GM18868 (cell line): ENCODE measurements around the gene HECW1.
A peak's percentile ranks its signal among the peaks of the same experiment; 100 is the strongest.
"Not testable (repeated sequence)": the region's sequence is repeated elsewhere in the genome, so short reads cannot be mapped to it uniquely, and the experiment has no call there.

Experiments
- ATAC-seq: cut with Tn5 transposase; IDR thresholded peaks from one replicate; pipeline ENCODE4 v1.9.1; 2021; ENCODE audit warnings: mild to moderate bottlenecking, moderate library complexity; ENCODE audit not compliant: unreplicated experiment

HECW1 gene

DNA sequence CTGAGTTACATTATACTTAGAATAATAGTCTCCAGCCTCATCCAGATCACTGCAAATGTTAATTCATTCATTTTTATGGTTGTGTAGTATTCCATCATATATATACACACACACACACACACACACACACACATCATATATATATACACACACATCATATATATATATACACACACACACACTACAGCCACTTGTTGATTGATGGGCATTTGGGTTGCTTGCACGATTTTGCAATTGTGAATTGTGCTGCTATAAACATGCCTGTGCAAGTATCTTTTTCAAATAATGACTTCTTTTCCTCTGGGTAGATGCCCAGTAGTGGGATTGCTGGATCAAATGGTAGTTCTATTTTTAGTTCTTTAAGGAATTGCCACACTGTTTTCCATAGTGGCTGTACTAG is 233.2 kb downstream of the HECW1 start:
- ATAC-seq, result not testable (repeated sequence)

DNA sequence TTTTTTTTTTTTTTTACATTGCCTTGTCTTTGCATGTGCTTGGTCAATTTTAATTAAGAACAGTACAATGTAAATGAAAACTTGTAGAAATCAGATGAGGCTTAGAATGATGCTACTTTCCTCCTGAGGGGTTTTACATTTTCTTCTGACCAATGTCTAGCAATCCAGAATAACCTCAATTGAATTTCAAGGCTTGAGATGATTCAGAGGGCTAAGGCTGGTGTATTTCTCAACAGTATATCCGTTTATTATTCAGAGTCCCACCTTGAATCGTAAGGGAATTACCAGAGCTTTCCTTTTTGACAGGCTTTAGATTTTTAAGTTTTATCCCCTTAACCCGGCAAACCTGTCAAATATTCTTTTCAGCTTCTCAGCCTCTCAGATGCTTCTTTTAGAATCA is 239.2 kb downstream of the HECW1 start:
- ATAC-seq, result no peak

DNA sequence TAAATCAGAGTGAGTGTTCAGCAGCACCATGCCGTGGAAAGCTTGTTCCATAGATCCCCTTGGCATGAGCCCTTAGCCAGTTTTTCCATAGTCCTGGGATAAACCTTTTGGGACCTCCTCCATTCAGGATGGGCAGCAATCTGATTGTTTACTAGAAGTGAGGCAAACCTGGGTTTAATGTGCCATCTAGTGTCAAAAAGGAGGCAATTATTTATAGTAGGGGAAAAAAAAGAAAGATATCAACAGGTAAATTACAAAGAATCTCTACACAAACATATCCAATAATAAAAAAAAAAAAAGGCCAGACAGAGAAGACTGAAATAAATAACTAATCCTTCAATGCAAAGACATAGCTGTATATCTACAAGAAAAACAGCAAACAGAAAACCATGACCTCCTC is 241.5 kb downstream of the HECW1 start:
- no peak for ATAC-seq

DNA sequence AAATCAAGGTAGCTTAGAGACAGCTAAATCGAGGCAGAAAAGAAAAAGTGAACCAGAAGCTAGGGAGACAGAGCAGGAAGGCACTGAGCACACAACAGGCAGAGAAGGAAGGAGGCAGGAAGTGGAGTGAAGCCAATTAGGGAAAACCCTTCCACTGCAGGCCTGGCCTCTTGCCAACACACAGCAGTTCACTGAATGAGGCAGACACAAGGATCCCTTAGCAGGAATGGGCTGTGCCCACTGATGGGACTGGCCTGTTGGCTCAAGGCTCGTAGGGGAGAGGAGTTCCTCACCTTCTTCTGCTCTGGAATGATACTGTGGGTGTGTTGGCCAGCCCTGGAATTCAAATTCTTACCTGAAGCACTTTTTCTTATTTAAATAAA is 250.2 kb downstream of the HECW1 start:
- ATAC-seq, result peak; percentile 24

DNA sequence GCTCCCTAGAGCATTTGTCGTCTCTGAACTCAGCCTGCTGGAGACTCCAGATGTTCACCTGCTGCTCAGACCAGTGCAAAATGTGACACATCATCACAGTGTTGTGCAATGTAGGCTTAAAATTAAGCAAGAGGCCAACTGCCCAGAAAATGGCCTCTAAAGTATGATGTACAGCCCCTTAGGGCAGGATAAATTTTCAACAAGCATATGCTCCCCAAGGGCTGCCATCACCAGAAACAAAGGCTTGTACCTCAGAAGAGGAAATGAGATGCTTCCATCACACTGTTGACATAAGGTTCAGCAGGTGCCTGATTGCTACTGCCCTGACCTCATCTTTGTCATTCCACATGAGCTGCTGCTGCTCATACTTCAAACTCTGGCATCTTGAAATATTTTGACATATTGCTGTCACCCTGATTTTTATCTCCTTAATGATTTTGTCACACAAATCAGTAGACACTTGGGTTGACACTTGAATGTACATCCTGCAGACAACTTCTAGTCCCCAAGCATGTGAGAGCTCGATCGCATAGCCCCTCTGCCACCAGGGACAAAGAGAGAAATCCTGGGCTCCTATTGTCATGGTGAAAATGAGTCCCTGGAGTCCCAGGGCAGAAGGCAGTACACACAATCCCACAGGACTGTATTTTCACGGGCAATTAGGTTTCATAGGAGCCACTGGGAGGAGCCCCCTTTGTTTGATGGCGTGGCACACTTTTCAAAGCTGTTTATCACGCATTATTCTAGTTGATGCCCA is 250.8 kb downstream of the HECW1 start:
- peak; percentile 65 for ATAC-seq

DNA sequence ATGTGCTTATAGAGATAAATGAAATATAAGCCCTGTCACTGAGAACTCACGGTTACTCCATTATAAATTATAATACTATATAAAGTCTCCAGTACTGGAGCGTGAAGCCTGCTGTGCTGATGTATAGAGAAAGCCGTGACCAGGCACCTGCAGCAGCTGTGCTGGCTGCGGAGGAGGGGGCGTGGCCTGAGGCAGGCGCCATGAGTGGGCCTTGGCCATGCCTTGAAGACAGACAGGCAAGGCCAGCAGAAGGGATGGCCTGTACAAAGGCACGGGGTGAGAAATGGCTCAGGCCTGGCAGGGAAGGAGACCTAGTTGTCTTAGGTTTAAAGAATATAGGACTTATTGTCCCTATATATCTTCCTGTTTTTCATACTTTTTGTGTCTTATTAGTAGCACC is 251.9 kb downstream of the HECW1 start:
- ATAC-seq, result no peak

DNA sequence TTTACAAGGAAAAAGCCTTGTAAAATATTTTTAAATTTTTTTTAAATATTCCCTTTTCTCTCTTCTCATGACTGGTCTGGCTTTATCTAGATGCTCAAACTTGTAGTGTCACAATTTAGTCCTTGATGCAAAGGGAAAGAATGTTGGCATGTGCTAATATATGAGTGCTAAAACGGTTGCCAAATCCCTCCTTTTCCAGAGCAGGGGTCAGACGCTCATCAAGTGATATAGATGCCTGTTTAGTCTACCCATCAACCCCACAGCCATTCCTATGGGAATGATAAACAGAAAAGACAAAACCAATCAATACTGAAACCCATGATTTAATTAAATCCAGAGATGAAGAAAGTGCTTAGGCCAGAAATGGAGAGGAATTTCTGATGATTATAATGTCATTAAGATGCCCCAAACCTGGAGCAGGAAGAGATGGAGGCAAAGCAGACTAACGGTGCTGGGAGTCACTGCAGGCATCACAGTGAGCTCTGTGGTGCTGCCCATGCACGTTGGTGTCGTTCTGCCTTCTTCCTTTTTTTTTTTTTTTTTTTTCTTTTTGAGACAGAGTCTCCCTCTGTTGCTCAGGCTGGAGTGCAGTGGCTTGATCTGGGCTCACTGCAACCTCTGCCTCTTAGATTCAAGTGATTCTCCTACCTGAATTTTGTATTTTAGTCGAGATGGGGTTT is 260.4 kb downstream of the HECW1 start:
- no peak for ATAC-seq

DNA sequence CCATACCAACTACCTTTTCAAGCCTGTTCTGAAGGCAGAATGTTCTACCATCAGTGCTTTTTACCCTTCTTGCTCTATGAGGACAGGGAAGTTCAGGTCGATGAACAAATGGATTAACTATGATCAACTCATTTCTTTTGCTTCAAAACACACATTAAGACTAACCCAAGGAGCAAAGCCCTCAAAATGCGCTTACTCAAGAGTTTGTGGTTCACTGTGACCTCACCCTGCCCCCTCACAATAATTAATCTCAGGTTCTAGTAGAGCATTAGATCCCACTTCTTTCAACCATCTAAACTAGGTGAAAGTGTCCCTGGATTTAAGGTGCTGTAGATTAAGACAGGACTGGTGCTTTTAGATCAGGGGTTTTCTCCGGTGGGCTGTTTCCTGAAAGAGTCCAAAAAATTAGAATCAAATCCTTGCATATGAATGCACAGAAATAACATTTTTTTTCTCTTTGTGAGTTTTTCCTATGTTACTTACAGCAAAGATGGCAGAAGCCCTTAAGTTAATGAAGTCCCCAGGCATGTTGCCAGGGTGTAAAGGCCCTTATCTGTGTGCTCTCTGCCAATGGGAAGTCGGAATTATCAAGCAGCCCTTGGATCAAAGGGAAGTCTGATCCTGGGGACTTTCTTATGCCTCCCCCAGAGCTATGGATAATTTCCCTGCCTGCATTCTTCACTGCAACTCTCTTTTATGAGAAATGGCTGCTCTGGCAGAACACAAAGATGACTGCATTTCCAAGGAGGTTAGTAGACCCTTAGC is 264.9 kb downstream of the HECW1 start:
- no peak for ATAC-seq

DNA sequence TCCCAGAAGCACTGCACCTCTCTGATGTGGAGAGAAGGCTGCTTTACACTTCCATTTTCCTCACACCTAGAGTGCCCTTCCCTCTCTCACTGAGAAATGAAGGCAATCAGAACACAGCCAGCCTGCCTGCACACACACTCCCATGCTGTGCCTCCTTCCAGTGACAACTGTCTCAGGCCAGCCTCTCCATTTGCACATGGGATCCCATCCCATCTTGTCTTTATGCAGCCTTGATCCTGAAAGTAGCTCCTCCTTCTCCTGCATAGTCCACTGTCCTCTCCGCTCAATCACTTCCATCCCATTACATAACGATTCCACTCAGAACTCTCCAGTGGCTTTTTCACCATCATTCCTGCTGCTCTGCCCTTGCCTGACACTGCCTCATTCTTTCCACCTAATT is 266.8 kb downstream of the HECW1 start:
- no peak for ATAC-seq

DNA sequence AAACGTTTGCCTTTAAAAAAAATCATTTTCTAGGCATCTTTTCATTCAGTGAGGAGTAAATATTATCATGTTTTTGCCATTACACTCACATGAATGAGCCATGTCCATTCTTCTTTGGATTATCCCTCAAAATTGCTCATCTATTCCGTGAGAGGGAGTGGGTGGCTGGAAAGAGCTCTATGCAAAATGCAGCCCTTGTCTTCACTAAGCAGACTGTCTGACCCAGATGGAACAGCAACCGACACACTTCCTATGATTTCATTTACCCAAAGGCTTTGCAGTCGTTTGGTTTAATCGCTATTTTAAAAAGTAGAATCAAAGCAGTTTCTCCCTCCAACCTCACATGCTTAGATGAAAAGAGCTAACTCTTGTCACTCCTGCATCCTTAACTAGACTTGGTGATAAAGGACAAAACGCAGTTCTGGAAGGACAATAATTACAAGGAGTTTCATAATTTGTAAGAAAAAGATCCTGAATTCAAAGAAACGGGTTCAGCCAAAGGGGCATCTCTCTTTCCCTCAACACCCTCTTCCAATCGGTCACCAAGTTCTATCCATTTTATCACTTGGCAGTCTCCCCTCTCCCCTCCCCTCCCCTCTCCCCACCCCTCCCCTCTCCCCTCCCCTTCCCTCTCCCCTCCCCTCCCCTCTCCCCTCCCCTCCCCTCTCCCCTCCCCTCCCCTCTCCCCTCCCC is 272.3 kb downstream of the HECW1 start:
- ATAC-seq, result no peak

DNA sequence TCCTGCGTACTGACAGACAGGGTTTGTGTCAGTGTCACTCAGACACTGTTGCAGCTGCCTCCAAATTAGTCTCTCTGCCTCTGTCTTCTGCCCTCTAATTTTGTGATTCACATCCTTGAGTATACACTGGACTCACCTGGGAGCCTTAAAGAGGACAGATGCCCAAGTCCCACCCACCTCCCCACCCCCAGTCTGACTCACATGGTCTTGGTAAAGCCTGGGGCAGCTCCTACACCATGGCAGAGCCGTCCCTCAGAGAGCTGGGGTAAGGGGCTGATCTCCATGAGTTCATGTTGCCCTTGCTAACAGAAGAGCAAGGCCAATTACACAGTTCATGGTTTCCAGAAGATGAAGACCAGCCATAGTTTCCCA is 272.8 kb downstream of the HECW1 start:
- ATAC-seq, result no peak

DNA sequence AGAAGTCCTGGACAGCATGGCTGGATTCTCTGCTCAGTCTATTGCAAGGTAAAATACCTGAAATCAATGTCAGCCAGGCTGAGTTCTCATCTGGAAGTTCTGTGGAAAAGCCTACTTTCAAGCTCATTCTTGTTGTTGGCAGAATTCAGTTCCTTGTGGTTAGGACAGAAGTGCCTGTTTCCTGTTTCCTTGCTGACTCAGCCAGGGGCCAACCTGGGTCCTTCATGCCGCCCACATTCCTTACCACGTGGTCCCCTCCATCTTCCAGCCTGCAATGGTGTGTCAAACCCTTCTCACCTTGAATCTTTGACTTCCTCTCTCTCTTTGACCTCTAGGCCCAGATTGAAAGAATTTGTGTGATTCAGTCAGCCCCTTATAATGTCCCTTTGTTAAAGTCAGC is 273.4 kb downstream of the HECW1 start:
- ATAC-seq, result no peak

DNA sequence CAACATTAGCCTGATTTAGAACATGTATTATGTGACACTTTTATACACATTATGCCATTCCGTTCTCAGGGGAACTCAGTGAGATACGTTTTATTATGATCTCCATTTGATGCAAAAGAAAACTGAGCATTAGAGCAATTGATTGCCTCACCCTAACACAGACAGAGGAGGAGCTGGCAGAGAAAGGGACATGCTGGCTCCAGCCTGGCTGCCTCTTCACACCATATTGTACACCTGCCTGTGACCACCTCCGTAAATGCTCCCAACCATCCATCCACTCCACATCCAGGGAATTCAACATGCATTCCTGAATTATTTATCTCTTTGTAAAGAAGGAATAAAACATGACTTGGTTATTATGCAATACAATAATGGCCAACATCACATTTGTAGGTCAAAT is 275.5 kb downstream of the HECW1 start:
- no peak for ATAC-seq

DNA sequence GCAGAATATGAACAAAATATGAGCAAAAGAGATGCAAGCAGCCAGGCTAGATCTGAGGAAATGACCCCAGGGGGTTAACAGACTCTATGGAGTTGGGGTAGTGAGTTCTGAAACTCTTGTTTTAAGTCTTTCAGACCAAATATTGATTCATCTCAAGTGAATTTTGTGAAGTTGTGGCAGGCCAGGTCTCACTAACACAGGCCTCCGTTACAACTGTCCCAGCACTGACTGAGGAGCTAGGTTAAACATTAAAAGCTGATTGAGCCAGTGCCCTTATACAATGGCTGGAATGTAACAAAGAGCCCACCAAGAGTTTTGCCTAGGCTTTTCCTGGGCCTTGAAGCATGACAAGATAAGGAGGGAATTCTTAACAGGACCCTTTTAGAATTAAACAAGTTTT is 278.1 kb downstream of the HECW1 start:
- ATAC-seq, result no peak

DNA sequence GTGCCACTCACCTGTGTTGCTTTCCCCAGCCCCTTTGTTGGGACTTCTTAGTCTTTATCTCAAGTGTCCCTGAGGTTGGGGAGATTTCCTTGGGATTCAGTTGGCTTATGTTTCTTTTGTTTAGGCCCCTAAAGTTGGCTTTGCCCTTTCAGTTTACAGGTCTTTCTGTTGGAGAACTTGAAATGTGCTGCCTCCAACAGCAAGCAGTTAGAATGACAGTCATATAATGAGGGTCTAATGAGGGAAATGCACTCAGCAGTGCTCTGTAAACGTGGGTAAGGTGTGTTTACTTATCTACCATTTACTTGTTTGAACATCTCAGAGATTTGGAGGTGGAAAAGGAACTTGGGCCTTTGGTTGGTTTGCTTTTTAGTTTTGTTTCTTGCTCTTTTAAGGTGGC is 279.1 kb downstream of the HECW1 start:
- no peak for ATAC-seq

DNA sequence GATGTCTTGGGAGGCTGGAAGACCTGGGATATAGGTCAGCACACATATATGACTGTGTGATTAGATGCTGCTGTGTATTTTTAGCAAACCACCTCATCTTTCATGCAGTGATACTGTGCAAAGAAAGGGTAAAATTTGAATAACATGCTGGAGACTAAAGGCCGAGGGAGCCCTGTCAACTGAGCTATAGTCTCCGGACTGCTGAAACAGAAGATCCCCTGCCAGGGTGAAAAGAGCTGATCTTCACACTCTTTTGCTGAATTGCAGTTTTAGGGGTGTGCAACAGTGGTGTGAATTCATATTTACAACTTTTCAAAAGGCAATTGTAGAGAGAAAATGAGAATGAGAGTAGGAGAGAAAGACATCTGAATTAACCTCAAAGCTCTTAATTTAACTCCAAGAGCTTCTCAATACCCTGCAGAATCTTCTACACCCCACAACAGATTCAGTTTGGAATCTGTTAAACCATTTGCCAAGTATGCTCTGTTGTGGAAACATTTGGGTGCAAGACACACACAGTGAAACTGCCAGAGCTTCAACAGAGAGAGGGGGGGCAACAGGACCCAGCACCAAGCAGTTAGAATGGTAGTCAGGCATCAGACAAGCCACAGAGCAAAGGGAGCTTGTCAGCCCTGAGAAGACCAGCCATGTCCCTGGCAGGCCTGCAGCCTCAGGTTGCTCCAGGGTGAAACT is 280.3 kb downstream of the HECW1 start:
- no peak for ATAC-seq

DNA sequence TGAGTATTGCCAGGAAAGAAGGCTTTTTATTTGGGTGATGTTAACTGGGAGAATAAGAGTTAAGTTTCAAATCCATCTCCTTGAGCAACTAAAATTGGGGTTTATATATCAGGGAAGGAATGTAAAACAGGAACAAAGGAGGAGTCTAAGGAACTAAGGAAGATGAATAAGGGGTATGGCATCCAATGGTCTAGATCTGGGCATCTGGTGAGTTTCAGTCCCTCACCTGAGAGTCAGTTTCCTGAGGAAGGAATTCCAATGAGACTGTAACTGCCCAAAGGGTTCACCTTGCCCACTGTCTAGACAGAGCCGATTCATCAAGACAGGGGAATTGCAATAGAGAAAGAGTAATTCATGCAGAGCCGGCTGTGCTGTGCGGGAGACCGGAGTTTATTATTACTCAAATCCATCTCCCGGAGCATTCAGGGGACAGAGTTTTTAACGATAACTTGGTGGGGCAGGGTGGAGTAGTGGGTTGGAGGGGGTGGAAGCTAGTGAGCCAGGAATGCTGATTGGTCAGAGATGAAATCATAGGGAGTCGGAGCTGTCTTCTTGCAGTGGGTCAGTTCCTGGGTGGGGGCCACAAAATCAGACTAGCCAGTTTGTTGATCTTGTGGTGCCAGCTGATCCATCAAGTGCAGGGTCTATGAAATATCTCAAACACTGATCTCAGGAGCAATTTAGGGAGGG is 282.1 kb downstream of the HECW1 start:
- no peak for ATAC-seq

DNA sequence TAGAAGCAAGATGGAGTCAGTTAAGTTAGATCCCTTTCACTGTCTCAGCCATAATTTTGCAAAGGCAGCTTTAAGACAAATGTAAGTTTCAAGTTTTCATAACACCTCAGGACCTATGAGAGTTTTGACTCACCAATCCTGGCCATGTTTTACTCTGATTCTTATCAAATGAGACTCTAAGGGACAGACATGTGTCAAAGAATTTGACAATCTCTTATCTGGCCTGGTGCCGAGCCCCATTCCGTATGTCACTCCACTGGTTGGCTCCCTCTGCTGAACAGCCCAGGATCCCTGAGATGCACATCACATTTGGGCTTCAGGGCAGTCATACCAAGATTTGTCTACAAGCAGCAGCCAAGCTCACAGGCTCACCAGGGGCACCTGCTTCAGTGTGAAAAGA is 282.9 kb downstream of the HECW1 start:
- no peak for ATAC-seq

DNA sequence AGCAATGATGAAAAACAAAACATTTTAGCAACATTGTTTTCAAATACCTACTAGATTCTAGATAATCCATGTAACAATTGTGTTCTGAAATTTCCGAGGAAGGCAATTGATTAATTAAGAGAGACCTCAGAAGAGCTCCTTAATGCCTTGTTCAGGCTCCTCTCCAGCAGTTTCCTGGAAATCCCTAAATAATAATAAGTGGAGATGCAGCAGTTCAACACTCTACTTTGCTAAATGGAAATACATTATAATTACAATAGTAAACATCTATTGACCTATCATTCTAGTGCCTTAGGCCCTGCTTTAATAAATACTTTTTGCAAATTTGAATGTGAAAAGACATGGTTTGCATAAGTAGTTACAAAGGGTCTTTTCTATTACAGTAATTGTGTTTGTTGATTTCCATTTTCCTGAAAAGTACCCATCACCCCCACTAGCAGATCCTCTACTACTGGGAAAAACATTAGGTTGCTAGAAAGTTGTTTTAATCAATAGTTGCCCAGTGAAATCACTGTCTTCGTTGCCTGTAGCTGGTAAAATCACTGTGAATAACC is 283.8 kb downstream of the HECW1 start:
- no peak for ATAC-seq

DNA sequence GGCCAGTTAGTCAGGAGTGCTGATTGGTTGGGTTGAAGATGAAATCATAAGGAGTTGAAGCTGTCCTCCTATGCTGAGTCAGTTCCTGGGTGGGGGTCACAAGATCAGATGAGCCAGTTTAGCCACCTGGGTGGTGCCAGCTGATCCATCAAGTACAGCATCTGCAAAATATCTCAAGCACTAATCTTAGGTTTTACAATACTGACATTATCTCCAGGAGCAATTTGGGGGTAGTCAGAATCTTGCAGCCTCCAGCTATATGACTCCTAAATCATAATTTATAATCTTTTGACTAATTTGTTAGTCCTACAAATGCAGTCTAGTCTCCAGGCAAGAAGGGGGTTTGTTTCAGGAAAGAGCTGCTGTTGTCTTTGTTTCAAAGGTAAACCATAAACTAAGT is 286.4 kb downstream of the HECW1 start:
- no peak for ATAC-seq
